Upper lobe of left lung (tissue), 4 donors: ENCODE results near the gene MAN1C1.

ENCODE experiments used
- CTCF ChIP-seq, 6 experiments: fragments of 450-650 bp in 4 of 6; fragments of 200-600 bp in 2 of 6; sonication (generic) in 2 of 6; IDR thresholded peaks; one replicate each; pipeline ENCODE4 v1.5.1; 2016 to 2019; ENCODE audit warnings: antibody characterized with exemption in 6 of 6
- EP300 ChIP-seq, 4 donors: sonication (generic); formaldehyde crosslinking; IDR thresholded peaks; one replicate each; pipeline ENCODE4 v1.5.1; 2017; ENCODE audit warnings: antibody characterized with exemption in 4 of 4, control low read depth in 2 of 4
- POLR2A ChIP-seq, 4 donors: fragments of 450-650 bp; IDR thresholded peaks; one replicate each; pipeline ENCODE4 v1.5.1; 2016 to 2017; ENCODE audit warnings: antibody characterized with exemption in 4 of 4, mild to moderate bottlenecking in 2 of 4
- POLR2AphosphoS5 ChIP-seq, 2 donors: sonication (generic); formaldehyde crosslinking; IDR thresholded peaks; one replicate each; pipeline ENCODE4 v1.5.1; 2017; ENCODE audit warnings: antibody characterized with exemption in 2 of 2

- peak in 1 of 4 donors; percentile 29 for TF ChIP-seq EP300 (IDR thresholded peaks at IDR 0.05)
- peak in 1 of 6 experiments; percentile 6 for TF ChIP-seq CTCF (IDR thresholded peaks at IDR 0.05)
- peak in 3 of 4 donors; percentile 46 to 96 (median 78) for TF ChIP-seq POLR2A (IDR thresholded peaks at IDR 0.05)
- peak; percentile 86 to 95 for TF ChIP-seq POLR2AphosphoS5 (IDR thresholded peaks at IDR 0.05)
These were observed 203.1 kb downstream of the MAN1C1 start, which contains the start of gene MTFR1L for GRCh38 chr1:25819491-25820246.
